ENCODE data around the gene C16orf92.

GRCh38 chr16:29977063-29977825 lies 45.8 kb upstream of the C16orf92 start:
- TF ChIP-seq FOXA1 (IDR thresholded peaks at IDR 0.05) = no peak
- TF ChIP-seq FOXK2 (IDR thresholded peaks at IDR 0.05) = no peak
- no peak for TF ChIP-seq SP1 (IDR thresholded peaks at IDR 0.05)
- no peak for TF ChIP-seq BHLHE40 (IDR thresholded peaks at IDR 0.05; ENCODE audit: borderline replicate concordance)

All from HEK293T (cell line).